HEK293 (cell line): ENCODE data around the gene NXN.

Experiments used
- GLI4 ChIP-seq: fragments of 450-650 bp; formaldehyde crosslinking; IDR thresholded peaks from 2 replicates; pipeline ENCODE4 v1.5.1; 2016; ENCODE audit warnings: missing biosample characterization, missing genetic modification characterization
- GLIS2 ChIP-seq: fragments of 450-650 bp; formaldehyde crosslinking; IDR thresholded peaks from 2 replicates; pipeline ENCODE4 v1.5.1; 2016; ENCODE audit warnings: missing biosample characterization, missing genetic modification characterization
- KLF1 ChIP-seq: fragments of 450-650 bp; formaldehyde crosslinking; IDR thresholded peaks from 2 replicates; pipeline ENCODE4 v1.5.1; 2016; ENCODE audit warnings: missing biosample characterization, missing genetic modification characterization
- OVOL3 ChIP-seq: fragments of 450-650 bp; formaldehyde crosslinking; IDR thresholded peaks from 2 replicates; pipeline ENCODE4 v1.5.1; 2016; ENCODE audit warnings: missing biosample characterization, missing genetic modification characterization
- SETDB1 ChIP-seq: IDR thresholded peaks from one replicate; pipeline ENCODE4 v1.6.1; 2017; ENCODE audit warnings: mild to moderate bottlenecking, low read length, moderate library complexity, mixed read lengths; ENCODE audit not compliant: insufficient read length
- SP2 ChIP-seq: fragments of 450-650 bp; formaldehyde crosslinking; IDR thresholded peaks from 2 replicates; pipeline ENCODE4 v1.5.1; 2016; ENCODE audit warnings: missing biosample characterization, missing genetic modification characterization
- ZNF10 ChIP-seq: fragments of 450-650 bp; formaldehyde crosslinking; IDR thresholded peaks from 2 replicates; pipeline ENCODE4 v1.5.1; 2017; ENCODE audit warnings: missing biosample characterization, missing genetic modification characterization
- ZNF112 ChIP-seq: fragments of 450-650 bp; formaldehyde crosslinking; IDR thresholded peaks from 2 replicates; pipeline ENCODE4 v1.5.0; 2017; ENCODE audit warnings: missing biosample characterization, missing genetic modification characterization
- ZNF157 ChIP-seq: fragments of 450-650 bp; formaldehyde crosslinking; IDR thresholded peaks from 2 replicates; pipeline ENCODE4 v1.5.1; 2016; ENCODE audit warnings: missing biosample characterization, missing genetic modification characterization
- ZNF16 ChIP-seq: fragments of 450-650 bp; formaldehyde crosslinking; IDR thresholded peaks from 2 replicates; pipeline ENCODE4 v1.5.1; 2016; ENCODE audit warnings: low read depth, missing biosample characterization, missing genetic modification characterization
- ZNF302 ChIP-seq: fragments of 450-650 bp; formaldehyde crosslinking; IDR thresholded peaks from 2 replicates; pipeline ENCODE4 v1.5.1; 2016; ENCODE audit warnings: missing biosample characterization, missing genetic modification characterization, low read depth
- ZNF335 ChIP-seq: fragments of 450-650 bp; formaldehyde crosslinking; conservative IDR thresholded peaks from 2 replicates; pipeline ENCODE4 v1.5.1; 2016; ENCODE audit warnings: missing biosample characterization, missing genetic modification characterization
- ZNF48 ChIP-seq: fragments of 450-650 bp; formaldehyde crosslinking; IDR thresholded peaks from 2 replicates; pipeline ENCODE4 v1.5.1; 2016; ENCODE audit warnings: missing biosample characterization, missing genetic modification characterization
- ZNF501 ChIP-seq: fragments of 450-650 bp; formaldehyde crosslinking; IDR thresholded peaks from 2 replicates; pipeline ENCODE4 v1.5.1; 2016; ENCODE audit warnings: missing biosample characterization, missing genetic modification characterization
- ZNF530 ChIP-seq: fragments of 450-650 bp; formaldehyde crosslinking; IDR thresholded peaks from 2 replicates; pipeline ENCODE4 v1.5.1; 2016; ENCODE audit warnings: low read depth, missing biosample characterization, missing genetic modification characterization
- ZNF555 ChIP-seq: fragments of 450-650 bp; formaldehyde crosslinking; conservative IDR thresholded peaks from 2 replicates; pipeline ENCODE4 v1.5.1; 2017; ENCODE audit warnings: missing biosample characterization, mild to moderate bottlenecking, missing genetic modification characterization, inconsistent platforms
- ZNF585B ChIP-seq: fragments of 450-650 bp; formaldehyde crosslinking; IDR thresholded peaks from 2 replicates; pipeline ENCODE4 v1.5.1; 2016; ENCODE audit warnings: missing biosample characterization, missing genetic modification characterization
- ZNF623 ChIP-seq: fragments of 450-650 bp; formaldehyde crosslinking; IDR thresholded peaks from 2 replicates; pipeline ENCODE4 v1.5.1; 2016; ENCODE audit warnings: missing biosample characterization, missing genetic modification characterization
- ZNF76 ChIP-seq: fragments of 450-650 bp; formaldehyde crosslinking; IDR thresholded peaks from 2 replicates; pipeline ENCODE4; 2016; ENCODE audit warnings: low read depth, missing biosample characterization, missing genetic modification characterization, borderline replicate concordance
- ZNF768 ChIP-seq: fragments of 450-650 bp; formaldehyde crosslinking; IDR thresholded peaks from 2 replicates; pipeline ENCODE4 v1.5.1; 2018; ENCODE audit warnings: missing biosample characterization, mild to moderate bottlenecking, missing genetic modification characterization
- ZSCAN23 ChIP-seq: fragments of 450-650 bp; formaldehyde crosslinking; IDR thresholded peaks from 2 replicates; pipeline ENCODE4 v1.5.1; 2016; ENCODE audit warnings: missing biosample characterization, missing genetic modification characterization
- ZXDB ChIP-seq: fragments of 450-650 bp; formaldehyde crosslinking; IDR thresholded peaks from 2 replicates; pipeline ENCODE4 v1.5.1; 2016; ENCODE audit warnings: missing biosample characterization, missing genetic modification characterization
- TF ChIP-seq, protein P1 (sequence below): sonication (generic); formaldehyde crosslinking; IDR thresholded peaks from 2 replicates; pipeline ENCODE4 v1.8.1; 2022; ENCODE audit warnings: mild to moderate bottlenecking, moderate library complexity, missing genetic modification reagents
- TF ChIP-seq, protein P2 (sequence below): fragments of 450-650 bp; formaldehyde crosslinking; conservative IDR thresholded peaks from 2 replicates; pipeline ENCODE4 v1.5.1; 2016; ENCODE audit warnings: low read depth, missing biosample characterization, missing genetic modification characterization
- TF ChIP-seq, protein P3 (sequence below): fragments of 450-650 bp; formaldehyde crosslinking; IDR thresholded peaks from 2 replicates; pipeline ENCODE4; 2016; ENCODE audit warnings: missing biosample characterization, missing genetic modification characterization
- TF ChIP-seq, protein P4 (sequence below): fragments of 450-650 bp; formaldehyde crosslinking; IDR thresholded peaks from 2 replicates; pipeline ENCODE4 v1.5.1; 2016; ENCODE audit warnings: missing biosample characterization, missing genetic modification characterization
- TF ChIP-seq, protein P5 (sequence below): fragments of 450-650 bp; formaldehyde crosslinking; IDR thresholded peaks from 2 replicates; pipeline ENCODE4 v1.5.1; 2016; ENCODE audit warnings: missing biosample characterization, missing genetic modification characterization
- TF ChIP-seq, protein P6 (sequence below): fragments of 450-650 bp; formaldehyde crosslinking; IDR thresholded peaks from 2 replicates; pipeline ENCODE4 v1.5.1; 2016; ENCODE audit warnings: missing biosample characterization, missing genetic modification characterization

NXN gene

DNA sequence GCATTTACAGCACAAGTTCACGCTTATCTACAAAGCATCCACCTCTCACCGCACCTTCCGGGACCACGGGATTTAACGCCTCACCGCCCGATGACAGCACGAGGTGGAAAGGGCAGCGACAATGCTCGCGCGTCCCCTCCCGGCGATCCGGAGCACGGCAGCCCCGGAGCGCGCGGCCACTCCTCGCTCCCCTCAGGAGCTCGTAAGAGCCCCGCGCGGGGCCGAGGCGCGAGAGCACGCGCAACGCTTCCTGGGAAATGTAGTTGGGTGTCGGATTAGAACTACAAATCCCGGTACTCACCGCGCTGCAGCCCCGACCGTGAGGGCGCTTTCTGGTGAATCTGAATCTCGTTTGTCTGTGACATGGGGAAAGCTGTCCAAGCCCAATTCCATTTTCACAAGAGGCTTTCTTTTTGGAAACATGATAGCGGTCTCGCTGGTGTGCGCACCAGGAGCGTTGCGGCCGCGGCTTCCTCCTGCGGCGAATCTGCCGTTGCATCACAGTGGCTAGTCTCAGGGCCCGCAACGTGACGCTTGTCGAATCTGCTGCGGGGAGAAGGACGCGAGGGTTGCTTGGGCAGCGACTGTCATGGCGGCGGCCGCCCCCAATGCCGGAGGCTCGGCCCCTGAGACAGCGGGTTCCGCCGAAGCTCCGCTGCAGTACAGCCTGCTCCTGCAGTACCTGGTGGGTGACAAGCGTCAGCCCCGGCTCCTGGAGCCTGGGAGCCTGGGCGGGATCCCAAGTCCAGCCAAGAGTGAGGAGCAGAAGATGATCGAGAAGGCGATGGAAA, 17.2 kb upstream of the NXN start, which contains the start of gene TIMM22 (continued):
- peak; percentile 88; the same call in 1 of the 2 replicates for TF ChIP-seq GLI4 (tag by site-specific recombination)
- TF ChIP-seq ZNF623 (tag by site-specific recombination): peak; percentile 54; the same call in 1 of the 2 replicates
- peak; percentile 99 for TF ChIP-seq ZNF76 (tag by site-specific recombination)
- TF ChIP-seq, protein P1, sequence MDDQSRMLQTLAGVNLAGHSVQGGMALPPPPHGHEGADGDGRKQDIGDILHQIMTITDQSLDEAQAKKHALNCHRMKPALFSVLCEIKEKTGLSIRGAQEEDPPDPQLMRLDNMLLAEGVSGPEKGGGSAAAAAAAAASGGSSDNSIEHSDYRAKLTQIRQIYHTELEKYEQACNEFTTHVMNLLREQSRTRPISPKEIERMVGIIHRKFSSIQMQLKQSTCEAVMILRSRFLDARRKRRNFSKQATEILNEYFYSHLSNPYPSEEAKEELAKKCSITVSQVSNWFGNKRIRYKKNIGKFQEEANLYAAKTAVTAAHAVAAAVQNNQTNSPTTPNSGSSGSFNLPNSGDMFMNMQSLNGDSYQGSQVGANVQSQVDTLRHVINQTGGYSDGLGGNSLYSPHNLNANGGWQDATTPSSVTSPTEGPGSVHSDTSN (CRISPR knock-in tag): peak; percentile 87; the same call in 1 of the 2 replicates
- TF ChIP-seq, protein P2, sequence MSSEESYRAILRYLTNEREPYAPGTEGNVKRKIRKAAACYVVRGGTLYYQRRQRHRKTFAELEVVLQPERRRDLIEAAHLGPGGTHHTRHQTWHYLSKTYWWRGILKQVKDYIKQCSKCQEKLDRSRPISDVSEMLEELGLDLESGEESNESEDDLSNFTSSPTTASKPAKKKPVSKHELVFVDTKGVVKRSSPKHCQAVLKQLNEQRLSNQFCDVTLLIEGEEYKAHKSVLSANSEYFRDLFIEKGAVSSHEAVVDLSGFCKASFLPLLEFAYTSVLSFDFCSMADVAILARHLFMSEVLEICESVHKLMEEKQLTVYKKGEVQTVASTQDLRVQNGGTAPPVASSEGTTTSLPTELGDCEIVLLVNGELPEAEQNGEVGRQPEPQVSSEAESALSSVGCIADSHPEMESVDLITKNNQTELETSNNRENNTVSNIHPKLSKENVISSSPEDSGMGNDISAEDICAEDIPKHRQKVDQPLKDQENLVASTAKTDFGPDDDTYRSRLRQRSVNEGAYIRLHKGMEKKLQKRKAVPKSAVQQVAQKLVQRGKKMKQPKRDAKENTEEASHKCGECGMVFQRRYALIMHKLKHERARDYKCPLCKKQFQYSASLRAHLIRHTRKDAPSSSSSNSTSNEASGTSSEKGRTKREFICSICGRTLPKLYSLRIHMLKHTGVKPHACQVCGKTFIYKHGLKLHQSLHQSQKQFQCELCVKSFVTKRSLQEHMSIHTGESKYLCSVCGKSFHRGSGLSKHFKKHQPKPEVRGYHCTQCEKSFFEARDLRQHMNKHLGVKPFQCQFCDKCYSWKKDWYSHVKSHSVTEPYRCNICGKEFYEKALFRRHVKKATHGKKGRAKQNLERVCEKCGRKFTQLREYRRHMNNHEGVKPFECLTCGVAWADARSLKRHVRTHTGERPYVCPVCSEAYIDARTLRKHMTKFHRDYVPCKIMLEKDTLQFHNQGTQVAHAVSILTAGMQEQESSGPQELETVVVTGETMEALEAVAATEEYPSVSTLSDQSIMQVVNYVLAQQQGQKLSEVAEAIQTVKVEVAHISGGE (tag by site-specific recombination): peak; percentile 38; the same call in 1 of the 2 replicates
- TF ChIP-seq ZNF302 (tag by site-specific recombination): no peak
- peak; percentile 92 for TF ChIP-seq ZNF501 (tag by site-specific recombination)
- peak; percentile 90 for TF ChIP-seq OVOL3 (tag by site-specific recombination)
- TF ChIP-seq, protein P3, sequence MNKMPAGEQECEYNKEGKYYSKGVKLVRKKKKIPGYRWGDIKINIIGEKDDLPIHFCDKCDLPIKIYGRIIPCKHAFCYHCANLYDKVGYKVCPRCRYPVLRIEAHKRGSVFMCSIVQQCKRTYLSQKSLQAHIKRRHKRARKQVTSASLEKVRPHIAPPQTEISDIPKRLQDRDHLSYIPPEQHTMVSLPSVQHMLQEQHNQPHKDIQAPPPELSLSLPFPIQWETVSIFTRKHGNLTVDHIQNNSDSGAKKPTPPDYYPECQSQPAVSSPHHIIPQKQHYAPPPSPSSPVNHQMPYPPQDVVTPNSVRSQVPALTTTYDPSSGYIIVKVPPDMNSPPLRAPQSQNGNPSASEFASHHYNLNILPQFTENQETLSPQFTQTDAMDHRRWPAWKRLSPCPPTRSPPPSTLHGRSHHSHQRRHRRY (tag by site-specific recombination): peak; percentile 50; the same call in 1 of the 2 replicates
- peak; percentile 91 for TF ChIP-seq ZSCAN23 (tag by site-specific recombination)
- TF ChIP-seq ZNF335: peak; percentile 96
- TF ChIP-seq, protein P4, sequence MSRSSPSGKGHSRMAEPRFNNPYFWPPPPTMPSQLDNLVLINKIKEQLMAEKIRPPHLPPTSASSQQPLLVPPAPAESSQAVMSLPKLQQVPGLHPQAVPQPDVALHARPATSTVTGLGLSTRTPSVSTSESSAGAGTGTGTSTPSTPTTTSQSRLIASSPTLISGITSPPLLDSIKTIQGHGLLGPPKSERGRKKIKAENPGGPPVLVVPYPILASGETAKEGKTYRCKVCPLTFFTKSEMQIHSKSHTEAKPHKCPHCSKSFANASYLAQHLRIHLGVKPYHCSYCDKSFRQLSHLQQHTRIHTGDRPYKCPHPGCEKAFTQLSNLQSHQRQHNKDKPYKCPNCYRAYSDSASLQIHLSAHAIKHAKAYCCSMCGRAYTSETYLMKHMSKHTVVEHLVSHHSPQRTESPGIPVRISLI (tag by site-specific recombination): no peak
- TF ChIP-seq, protein P5, sequence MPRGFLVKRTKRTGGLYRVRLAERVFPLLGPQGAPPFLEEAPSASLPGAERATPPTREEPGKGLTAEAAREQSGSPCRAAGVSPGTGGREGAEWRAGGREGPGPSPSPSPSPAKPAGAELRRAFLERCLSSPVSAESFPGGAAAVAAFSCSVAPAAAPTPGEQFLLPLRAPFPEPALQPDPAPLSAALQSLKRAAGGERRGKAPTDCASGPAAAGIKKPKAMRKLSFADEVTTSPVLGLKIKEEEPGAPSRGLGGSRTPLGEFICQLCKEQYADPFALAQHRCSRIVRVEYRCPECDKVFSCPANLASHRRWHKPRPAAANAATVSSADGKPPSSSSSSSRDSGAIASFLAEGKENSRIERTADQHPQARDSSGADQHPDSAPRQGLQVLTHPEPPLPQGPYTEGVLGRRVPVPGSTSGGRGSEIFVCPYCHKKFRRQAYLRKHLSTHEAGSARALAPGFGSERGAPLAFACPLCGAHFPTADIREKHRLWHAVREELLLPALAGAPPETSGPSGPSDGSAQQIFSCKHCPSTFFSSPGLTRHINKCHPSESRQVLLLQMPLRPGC: peak; percentile 87
- TF ChIP-seq ZNF112 (tag by site-specific recombination): no peak
- TF ChIP-seq, protein P6, sequence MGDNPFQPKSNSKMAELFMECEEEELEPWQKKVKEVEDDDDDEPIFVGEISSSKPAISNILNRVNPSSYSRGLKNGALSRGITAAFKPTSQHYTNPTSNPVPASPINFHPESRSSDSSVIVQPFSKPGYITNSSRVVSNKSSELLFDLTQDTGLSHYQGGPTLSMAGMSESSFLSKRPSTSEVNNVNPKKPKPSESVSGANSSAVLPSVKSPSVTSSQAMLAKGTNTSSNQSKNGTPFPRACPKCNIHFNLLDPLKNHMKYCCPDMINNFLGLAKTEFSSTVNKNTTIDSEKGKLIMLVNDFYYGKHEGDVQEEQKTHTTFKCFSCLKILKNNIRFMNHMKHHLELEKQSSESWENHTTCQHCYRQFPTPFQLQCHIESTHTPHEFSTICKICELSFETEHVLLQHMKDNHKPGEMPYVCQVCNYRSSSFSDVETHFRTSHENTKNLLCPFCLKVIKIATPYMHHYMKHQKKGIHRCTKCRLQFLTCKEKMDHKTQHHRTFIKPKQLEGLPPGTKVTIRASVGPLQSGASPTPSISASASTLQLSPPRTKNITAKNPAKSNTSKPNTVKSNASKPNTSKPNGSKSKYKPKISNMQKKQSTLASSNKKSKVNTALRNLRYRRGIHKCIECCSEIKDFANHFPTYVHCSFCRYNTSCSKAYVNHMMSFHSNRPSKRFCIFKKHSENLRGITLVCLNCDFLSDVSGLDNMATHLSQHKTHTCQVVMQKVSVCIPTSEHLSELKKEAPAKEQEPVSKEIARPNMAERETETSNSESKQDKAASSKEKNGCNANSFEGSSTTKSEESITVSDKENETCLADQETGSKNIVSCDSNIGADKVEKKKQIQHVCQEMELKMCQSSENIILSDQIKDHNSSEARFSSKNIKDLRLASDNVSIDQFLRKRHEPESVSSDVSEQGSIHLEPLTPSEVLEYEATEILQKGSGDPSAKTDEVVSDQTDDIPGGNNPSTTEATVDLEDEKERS (tag by site-specific recombination): peak; percentile 87; the same call in 1 of the 2 replicates
- no peak for TF ChIP-seq ZNF48 (tag by site-specific recombination)
- no peak; the same call in 1 of the 2 replicates for TF ChIP-seq ZNF585B (tag by site-specific recombination)
- peak; percentile 8; the same call in 1 of the 2 replicates for TF ChIP-seq ZNF768 (tag by site-specific recombination)
- TF ChIP-seq ZNF530 (tag by site-specific recombination): no peak
- TF ChIP-seq ZXDB (tag by site-specific recombination): peak; percentile 96
- TF ChIP-seq SETDB1: no peak
- no peak for TF ChIP-seq ZNF555 (tag by site-specific recombination)
- peak; percentile 49 for TF ChIP-seq SP2 (tag by site-specific recombination)
- peak; percentile 52 for TF ChIP-seq KLF1 (tag by site-specific recombination)
- TF ChIP-seq ZNF16 (tag by site-specific recombination): no peak
- TF ChIP-seq ZNF157 (tag by site-specific recombination): 0 out of 2 replicates have a peak, but pooled peaks have one; percentile 25
- TF ChIP-seq GLIS2 (tag by site-specific recombination): peak; percentile 71
- TF ChIP-seq ZNF10 (tag by site-specific recombination): peak; percentile 26; the same call in 1 of the 2 replicates
